ENCODE results near the gene SH2B3.

SH2B3 gene

DNA sequence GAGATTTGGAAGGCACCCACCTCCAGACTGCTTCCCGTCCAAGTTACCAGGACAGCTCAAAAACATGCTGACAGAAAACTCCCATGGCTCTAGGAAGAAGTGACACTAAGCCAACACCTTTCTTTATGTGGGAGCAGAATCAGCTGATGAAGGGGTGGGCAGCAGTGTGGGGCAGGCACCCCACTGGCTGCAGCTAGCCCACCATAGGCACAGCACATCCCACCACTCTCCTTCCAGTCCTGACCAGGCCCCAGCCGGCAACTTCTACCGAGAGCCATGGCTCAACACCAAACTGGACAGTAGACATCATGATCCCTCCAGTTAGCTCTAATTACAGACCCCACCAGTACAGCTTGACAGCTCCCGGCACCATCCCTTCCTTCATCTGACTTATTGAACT is 45.0 kb downstream of the SH2B3 start:
- H3K9me3 ChIP-seq (ENCODE audit: control insufficient read depth in 1 of 2, low read length in 2 of 2) = no peaks in the 10 kb centered on the region
- H3K27me3 ChIP-seq (ENCODE audit: control insufficient read depth in 1 of 2, insufficient read depth in 2 of 2, low read length in 2 of 2) = no peaks in the 10 kb centered on the region
- H3K9ac ChIP-seq (ENCODE audit: low read depth in 1 of 2, low read length in 2 of 2) = no peak overlapping the region
- peaks cover 60 to 86% of the 10 kb centered on the region in 2 donors for H3K36me3 ChIP-seq (ENCODE audit: control insufficient read depth in 1 of 2, insufficient read depth in 2 of 2, low read length in 2 of 2)
- no peak overlapping the region for H3K27ac ChIP-seq (ENCODE audit: low read depth, low read length)
- peaks cover 11 to 16% of the 10 kb centered on the region in 2 donors for H3K4me1 ChIP-seq (ENCODE audit: control insufficient read depth in 1 of 2, insufficient read depth in 2 of 2, low read length in 2 of 2)
- H3K4me3 ChIP-seq (ENCODE audit: low read depth in 1 of 2, low read length in 2 of 2) = no peak overlapping the region

DNA sequence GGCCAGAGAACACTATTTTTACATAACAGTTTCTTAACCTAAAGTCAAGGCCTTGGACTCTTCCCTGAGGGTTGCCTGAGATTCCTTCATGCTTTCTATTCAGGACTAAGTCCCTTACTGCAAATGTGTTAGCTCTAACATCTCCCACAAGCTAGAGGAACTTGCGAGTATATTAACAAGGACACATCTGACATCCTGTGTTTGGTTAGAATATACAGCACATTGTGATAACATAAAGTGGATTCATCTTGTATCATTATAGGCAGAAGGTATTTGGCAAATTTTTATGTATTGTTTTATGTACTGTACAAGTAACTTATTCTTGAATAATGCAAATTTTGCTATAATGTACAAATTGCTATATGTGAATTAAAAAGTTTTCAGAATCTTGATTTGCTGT is 45.5 kb downstream of the SH2B3 start:
- H3K36me3 ChIP-seq (ENCODE audit: control insufficient read depth in 1 of 2, insufficient read depth in 2 of 2, low read length in 2 of 2) = peaks cover 64 to 86% of the 10 kb centered on the region in 2 donors
- H3K27ac ChIP-seq (ENCODE audit: low read depth, low read length) = no peak overlapping the region
- no peak overlapping the region for H3K4me3 ChIP-seq (ENCODE audit: low read depth in 1 of 2, low read length in 2 of 2)
- H3K9me3 ChIP-seq (ENCODE audit: control insufficient read depth in 1 of 2, low read length in 2 of 2) = no peaks in the 10 kb centered on the region
- no peaks in the 10 kb centered on the region for H3K27me3 ChIP-seq (ENCODE audit: control insufficient read depth in 1 of 2, insufficient read depth in 2 of 2, low read length in 2 of 2)
- peaks cover 5 to 10% of the 10 kb centered on the region in 2 donors for H3K4me1 ChIP-seq (ENCODE audit: control insufficient read depth in 1 of 2, insufficient read depth in 2 of 2, low read length in 2 of 2)
- no peak overlapping the region for H3K9ac ChIP-seq (ENCODE audit: low read depth in 1 of 2, low read length in 2 of 2)

DNA sequence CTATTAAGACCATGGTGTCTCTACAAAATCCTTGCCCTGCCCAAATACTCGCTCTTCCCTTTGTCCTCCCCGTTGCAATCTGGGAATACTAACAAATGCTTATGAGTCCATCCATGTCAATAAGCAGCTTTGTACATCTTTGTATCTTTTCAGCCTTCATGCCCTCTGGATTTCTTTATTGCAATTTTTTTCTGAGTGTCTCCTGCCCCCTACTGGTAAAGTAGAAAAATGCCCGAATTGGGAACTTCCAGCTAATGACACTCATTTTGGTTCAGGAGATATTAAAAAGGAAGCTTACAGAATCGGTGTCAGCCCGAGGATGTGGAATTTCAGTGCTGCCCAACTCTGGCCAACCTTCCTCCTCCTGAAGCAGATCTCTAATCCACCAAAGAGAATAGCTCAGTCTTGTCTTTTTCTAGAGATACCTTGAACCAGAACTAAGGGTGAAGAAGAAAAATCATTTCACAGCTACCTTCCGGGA is 46.0 kb downstream of the SH2B3 start:
- Histone ChIP-seq H3K9ac (ENCODE audit: low read depth in 1 of 2, low read length in 2 of 2) (no peak overlapping the region), H3K27ac (ENCODE audit: low read depth, low read length) (no peak overlapping the region), H3K4me1 (ENCODE audit: control insufficient read depth in 1 of 2, insufficient read depth in 2 of 2, low read length in 2 of 2) (peaks cover 3 to 6% of the 10 kb centered on the region in 2 donors), H3K9me3 (ENCODE audit: control insufficient read depth in 1 of 2, low read length in 2 of 2) (no peaks in the 10 kb centered on the region), H3K36me3 (ENCODE audit: control insufficient read depth in 1 of 2, insufficient read depth in 2 of 2, low read length in 2 of 2) (peaks cover 62 to 83% of the 10 kb centered on the region in 2 donors), H3K4me3 (ENCODE audit: low read depth in 1 of 2, low read length in 2 of 2) (no peak overlapping the region), H3K27me3 (ENCODE audit: control insufficient read depth in 1 of 2, insufficient read depth in 2 of 2, low read length in 2 of 2) (no peaks in the 10 kb centered on the region)

DNA sequence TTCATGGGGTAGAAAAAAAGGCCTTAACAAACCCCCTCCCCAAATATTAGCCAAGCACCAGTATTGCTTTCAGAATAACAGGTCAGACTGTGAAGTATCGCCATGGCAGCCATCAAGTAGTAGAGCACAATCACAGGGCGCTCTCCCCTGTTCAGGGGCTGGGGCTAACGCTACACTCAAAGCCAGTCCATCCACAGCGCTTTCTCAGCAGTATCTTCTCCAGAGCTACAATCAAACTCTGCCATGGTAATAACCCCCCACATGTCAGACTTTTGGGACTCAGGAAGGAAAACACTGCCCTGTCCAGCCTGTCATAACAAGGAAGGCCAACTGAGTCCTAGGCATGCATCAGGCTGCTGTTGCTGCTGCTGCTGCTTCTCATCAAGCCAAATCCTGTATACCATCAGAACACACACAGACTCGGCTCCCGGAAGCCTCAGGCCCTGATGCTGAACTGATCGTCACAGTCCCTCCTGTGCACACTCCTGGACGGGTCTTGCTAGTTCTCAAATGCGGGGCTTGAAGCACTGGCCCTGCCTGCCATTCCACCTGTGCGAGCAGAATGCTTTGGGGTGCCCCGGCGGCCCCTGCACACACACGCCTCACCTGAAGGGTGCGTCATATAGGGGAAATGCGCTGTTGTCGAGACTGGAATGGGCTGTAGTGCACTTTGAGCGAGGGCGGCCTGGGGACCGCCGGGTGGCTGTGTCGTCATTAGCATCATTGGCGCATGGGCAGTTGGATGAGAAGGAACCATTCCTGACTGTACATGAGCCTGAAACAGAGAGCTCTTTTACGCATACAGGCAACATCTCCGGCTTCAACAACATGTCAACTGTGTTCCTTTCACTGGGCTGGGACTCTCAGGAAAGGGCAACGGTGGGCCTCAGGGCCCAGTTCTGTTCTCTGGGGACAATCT is 47.6 kb downstream of the SH2B3 start:
- no peak overlapping the region for H3K9ac ChIP-seq (ENCODE audit: low read depth in 1 of 2, low read length in 2 of 2)
- H3K36me3 ChIP-seq (ENCODE audit: control insufficient read depth in 1 of 2, insufficient read depth in 2 of 2, low read length in 2 of 2) = peaks cover 48 to 81% of the 10 kb centered on the region in 2 donors
- no peak overlapping the region for H3K27ac ChIP-seq (ENCODE audit: low read depth, low read length)

DNA sequence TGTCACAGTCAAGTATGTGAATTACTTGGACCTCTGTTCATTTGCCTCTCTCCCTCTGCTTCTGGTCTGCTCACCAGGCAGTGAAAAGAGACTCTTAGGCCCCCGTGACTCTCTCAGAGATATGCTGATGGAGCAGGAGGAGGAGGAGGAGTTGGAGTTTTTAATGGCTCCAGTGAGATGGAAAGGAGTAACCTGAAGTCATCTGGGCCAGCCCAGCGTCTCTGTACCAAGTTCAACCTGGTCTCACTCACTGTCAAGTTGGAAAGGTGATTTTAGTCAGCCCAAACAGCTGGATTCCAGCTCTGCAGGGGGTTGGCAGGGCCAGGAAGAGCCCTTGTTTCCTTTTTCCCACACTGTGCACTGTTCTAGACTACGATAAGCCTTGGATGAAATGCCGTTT is 48.6 kb downstream of the SH2B3 start:
- Histone ChIP-seq H3K27me3 (ENCODE audit: control insufficient read depth in 1 of 2, insufficient read depth in 2 of 2, low read length in 2 of 2) (no peaks in the 10 kb centered on the region), H3K9ac (ENCODE audit: low read depth in 1 of 2, low read length in 2 of 2) (no peak overlapping the region), H3K9me3 (ENCODE audit: control insufficient read depth in 1 of 2, low read length in 2 of 2) (no peaks in the 10 kb centered on the region), H3K36me3 (ENCODE audit: control insufficient read depth in 1 of 2, insufficient read depth in 2 of 2, low read length in 2 of 2) (peaks cover 38 to 76% of the 10 kb centered on the region in 2 donors), H3K27ac (ENCODE audit: low read depth, low read length) (no peak overlapping the region), H3K4me3 (ENCODE audit: low read depth in 1 of 2, low read length in 2 of 2) (no peak overlapping the region), H3K4me1 (ENCODE audit: control insufficient read depth in 1 of 2, insufficient read depth in 2 of 2, low read length in 2 of 2) (no peaks in the 10 kb centered on the region)

More for the DNA sequence above, 47.6 kb downstream of the SH2B3 start:
- Histone ChIP-seq H3K4me3 (ENCODE audit: low read depth in 1 of 2, low read length in 2 of 2) (no peak overlapping the region), H3K9me3 (ENCODE audit: control insufficient read depth in 1 of 2, low read length in 2 of 2) (no peaks in the 10 kb centered on the region), H3K27me3 (ENCODE audit: control insufficient read depth in 1 of 2, insufficient read depth in 2 of 2, low read length in 2 of 2) (no peaks in the 10 kb centered on the region), H3K4me1 (ENCODE audit: control insufficient read depth in 1 of 2, insufficient read depth in 2 of 2, low read length in 2 of 2) (peaks cover 0 to 3% of the 10 kb centered on the region in 2 donors)

DNA sequence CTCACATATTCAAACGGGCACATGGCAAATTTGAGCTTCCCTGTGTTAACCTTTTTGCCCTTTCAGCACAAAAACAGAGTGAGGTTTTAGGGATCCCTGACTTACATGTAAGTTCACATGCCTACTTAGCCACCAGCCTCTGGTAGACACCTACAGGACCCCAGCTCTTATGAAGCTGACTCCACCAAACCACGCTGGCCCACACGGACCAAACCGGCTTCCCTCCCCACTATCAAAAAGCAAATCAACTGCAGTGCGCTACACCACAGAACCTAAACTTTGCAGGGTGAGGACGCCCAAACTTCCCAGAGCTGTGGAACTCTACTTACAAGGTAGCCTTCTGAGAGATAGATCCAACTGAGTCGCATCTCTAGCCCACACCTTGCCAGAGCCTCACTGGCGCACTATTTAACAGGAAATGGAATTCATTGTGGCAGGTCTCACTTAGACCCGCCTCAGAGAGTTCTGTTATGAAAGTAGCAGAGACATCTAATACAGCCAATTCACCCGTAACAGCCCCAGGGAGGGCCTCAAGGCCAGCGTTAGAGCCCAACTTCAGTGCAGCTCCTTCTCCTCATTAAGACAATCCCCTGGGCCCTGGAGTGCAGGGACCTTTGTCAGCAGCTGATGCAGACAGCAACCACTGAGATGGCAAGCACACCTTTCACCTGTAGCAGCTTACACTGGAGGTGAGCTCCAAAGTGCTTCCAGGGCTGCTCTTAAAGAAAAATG is 49.2 kb downstream of the SH2B3 start:
- no peaks in the 10 kb centered on the region for H3K27me3 ChIP-seq (ENCODE audit: control insufficient read depth in 1 of 2, insufficient read depth in 2 of 2, low read length in 2 of 2)
- H3K4me1 ChIP-seq (ENCODE audit: control insufficient read depth in 1 of 2, insufficient read depth in 2 of 2, low read length in 2 of 2) = no peaks in the 10 kb centered on the region
- H3K27ac ChIP-seq (ENCODE audit: low read depth, low read length) = no peak overlapping the region
- no peak overlapping the region for H3K4me3 ChIP-seq (ENCODE audit: low read depth in 1 of 2, low read length in 2 of 2)
- H3K9me3 ChIP-seq (ENCODE audit: control insufficient read depth in 1 of 2, low read length in 2 of 2) = no peaks in the 10 kb centered on the region
- H3K9ac ChIP-seq (ENCODE audit: low read depth in 1 of 2, low read length in 2 of 2) = no peak overlapping the region
- H3K36me3 ChIP-seq (ENCODE audit: control insufficient read depth in 1 of 2, insufficient read depth in 2 of 2, low read length in 2 of 2) = peaks cover 35 to 71% of the 10 kb centered on the region in 2 donors

DNA sequence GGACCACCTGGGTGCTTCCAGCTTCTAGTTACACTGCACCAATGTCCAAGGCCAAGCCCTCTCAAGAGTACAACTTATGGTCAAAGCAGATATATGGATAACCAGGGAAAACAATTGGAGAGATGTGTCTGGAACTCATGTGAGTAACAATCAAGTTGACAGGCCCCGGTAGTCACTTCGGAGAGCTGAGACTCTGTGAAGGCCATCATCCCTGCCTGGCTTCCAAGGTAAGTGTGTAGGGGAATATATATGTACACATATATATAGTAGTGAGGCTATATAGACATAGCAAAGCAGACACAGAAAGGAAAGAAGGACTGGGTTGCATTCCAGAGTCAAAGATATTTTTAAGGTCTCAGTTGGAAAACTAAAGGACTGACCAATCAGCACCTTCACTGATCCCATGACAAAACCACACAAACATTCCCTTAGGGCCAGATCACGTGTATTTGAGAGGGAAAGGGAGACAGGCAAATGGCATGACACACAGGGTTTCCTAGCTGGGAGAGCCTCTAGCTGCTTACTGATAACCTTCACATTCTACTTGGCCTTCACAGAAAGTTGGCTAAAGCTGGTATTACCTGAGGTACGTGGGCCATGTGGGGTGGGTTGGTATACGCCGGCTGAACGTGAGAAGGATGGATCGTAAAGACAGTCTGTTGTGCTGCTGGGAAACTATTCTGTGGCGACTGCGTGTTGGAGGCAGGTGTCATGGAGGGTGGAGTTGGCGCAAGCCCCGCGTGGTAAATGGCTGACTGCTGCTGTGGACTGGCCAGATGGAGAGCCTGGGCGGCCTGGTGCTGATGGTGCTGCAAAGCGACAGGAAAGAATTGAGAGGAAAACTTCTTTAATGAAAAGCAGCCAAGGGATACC is 50.0 kb downstream of the SH2B3 start:
- H3K27me3 ChIP-seq (ENCODE audit: control insufficient read depth in 1 of 2, insufficient read depth in 2 of 2, low read length in 2 of 2) = no peaks in the 10 kb centered on the region
- H3K4me3 ChIP-seq (ENCODE audit: low read depth in 1 of 2, low read length in 2 of 2) = no peak overlapping the region
- peaks cover 29 to 63% of the 10 kb centered on the region in 2 donors for H3K36me3 ChIP-seq (ENCODE audit: control insufficient read depth in 1 of 2, insufficient read depth in 2 of 2, low read length in 2 of 2)
- no peaks in the 10 kb centered on the region for H3K4me1 ChIP-seq (ENCODE audit: control insufficient read depth in 1 of 2, insufficient read depth in 2 of 2, low read length in 2 of 2)
- no peak overlapping the region for H3K27ac ChIP-seq (ENCODE audit: low read depth, low read length)
- H3K9ac ChIP-seq (ENCODE audit: low read depth in 1 of 2, low read length in 2 of 2) = no peak overlapping the region
- no peaks in the 10 kb centered on the region for H3K9me3 ChIP-seq (ENCODE audit: control insufficient read depth in 1 of 2, low read length in 2 of 2)

DNA sequence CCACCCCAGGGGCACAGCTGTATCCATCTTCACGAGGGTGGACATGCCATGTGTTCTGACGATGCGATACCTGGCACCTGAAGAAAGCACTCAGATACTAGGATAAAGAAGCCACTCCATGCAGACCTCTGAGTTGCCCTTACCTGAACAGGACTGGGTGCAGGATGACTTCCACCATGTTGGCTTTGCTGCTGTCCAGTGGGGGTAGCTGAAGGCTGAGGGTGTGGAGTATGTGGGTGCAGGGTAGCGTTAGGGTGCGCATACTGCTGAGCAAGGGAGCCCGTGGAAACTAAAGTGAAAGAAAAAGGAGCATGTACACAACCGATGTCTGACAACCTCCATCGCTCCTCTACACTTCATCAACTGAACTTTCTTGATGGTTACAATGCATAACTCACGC is 51.3 kb downstream of the SH2B3 start:
- Histone ChIP-seq H3K27ac (ENCODE audit: low read depth, low read length) (no peak overlapping the region), H3K36me3 (ENCODE audit: control insufficient read depth in 1 of 2, insufficient read depth in 2 of 2, low read length in 2 of 2) (peaks cover 26 to 59% of the 10 kb centered on the region in 2 donors), H3K4me1 (ENCODE audit: control insufficient read depth in 1 of 2, insufficient read depth in 2 of 2, low read length in 2 of 2) (no peaks in the 10 kb centered on the region), H3K9ac (ENCODE audit: low read depth in 1 of 2, low read length in 2 of 2) (no peak overlapping the region), H3K4me3 (ENCODE audit: low read depth in 1 of 2, low read length in 2 of 2) (no peak overlapping the region), H3K27me3 (ENCODE audit: control insufficient read depth in 1 of 2, insufficient read depth in 2 of 2, low read length in 2 of 2) (no peaks in the 10 kb centered on the region), H3K9me3 (ENCODE audit: control insufficient read depth in 1 of 2, low read length in 2 of 2) (no peaks in the 10 kb centered on the region)

DNA sequence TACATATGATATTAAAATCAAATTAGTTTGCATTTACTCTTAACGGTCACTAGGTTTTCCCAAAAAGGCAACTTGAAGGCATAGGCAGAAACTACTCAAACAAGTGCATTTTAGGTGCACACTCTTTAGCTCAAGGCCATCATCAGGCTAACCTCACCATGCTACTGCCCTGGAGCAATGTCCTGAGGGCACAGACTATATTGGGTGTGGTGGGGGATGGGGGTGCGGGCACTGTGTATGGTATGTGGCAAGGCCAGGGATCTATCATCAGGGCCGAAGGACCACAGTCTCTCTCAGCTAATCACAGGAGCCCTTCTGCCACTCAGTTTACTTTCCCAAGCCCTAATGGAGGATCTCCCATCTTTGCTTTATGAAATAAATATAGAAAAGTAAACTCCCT is 51.9 kb downstream of the SH2B3 start:
- no peaks in the 10 kb centered on the region for H3K9me3 ChIP-seq (ENCODE audit: control insufficient read depth in 1 of 2, low read length in 2 of 2)
- no peak overlapping the region for H3K27ac ChIP-seq (ENCODE audit: low read depth, low read length)
- no peaks in the 10 kb centered on the region for H3K4me1 ChIP-seq (ENCODE audit: control insufficient read depth in 1 of 2, insufficient read depth in 2 of 2, low read length in 2 of 2)
- no peaks in the 10 kb centered on the region for H3K27me3 ChIP-seq (ENCODE audit: control insufficient read depth in 1 of 2, insufficient read depth in 2 of 2, low read length in 2 of 2)
- no peak overlapping the region for H3K9ac ChIP-seq (ENCODE audit: low read depth in 1 of 2, low read length in 2 of 2)
- H3K4me3 ChIP-seq (ENCODE audit: low read depth in 1 of 2, low read length in 2 of 2) = no peak overlapping the region
- peaks cover 26 to 59% of the 10 kb centered on the region in 2 donors for H3K36me3 ChIP-seq (ENCODE audit: control insufficient read depth in 1 of 2, insufficient read depth in 2 of 2, low read length in 2 of 2)
